HCT116 (cell line): ENCODE measurements around the gene OR2L8. TPM values are rescaled to one million over a fixed set of nuclear protein-coding genes. Genes with fewer than 3 reads are reported as not detected.
"Not testable (repeated sequence)": the region's sequence is repeated elsewhere in the genome, so short reads cannot be mapped to it uniquely, and the experiment has no call there.

Experiments
- ATAC-seq: fragments of 200-7000 bp; cut with Tn5 transposase; 2 replicates; pipeline ENCODE4 v1.9.1; 2020; ENCODE audit warnings: mild to moderate bottlenecking, moderate library complexity
- BruUV-seq: library from RNA; stranded (reverse); fragments of 400-500 nt; replicated peaks from 2 replicates; lab custom pipeline; 2021; lab: Mats Ljungman, UMichigan
- CTCF ChIA-PET: fragments of 300-600 bp; sonication (Branson Sonifier 250); formaldehyde crosslinking; loops from one replicate; lab custom pipeline; 2021; ENCODE audit warnings: antibody characterized with exemption; lab: Charles Lee
- POLR2A ChIA-PET: fragments of 300-600, 350-600 bp; sonication (Branson Sonifier 250); formaldehyde crosslinking; loops from one replicate; lab custom pipeline; 2021; ENCODE audit warnings: antibody characterized with exemption; lab: Charles Lee
- RAD21 ChIA-PET, 2 experiments: fragments of 300-600 bp; sonication (Branson Sonifier 250); formaldehyde crosslinking; loops; one replicate each; lab custom pipeline; 2023; ENCODE audit warnings: low total read pairs in 2 of 2; ENCODE audit not compliant: uncharacterized antibody in 2 of 2, unreplicated experiment in 2 of 2, low non-redundant PET in 1 of 2; lab: Charles Lee
- DNase-seq: peaks from one replicate; pipeline ENCODE4 v3.0.0-alpha.2; 2010; ENCODE audit warnings: low read depth, low spot score
- H2AFZ ChIP-seq: fragments of 200-600 bp; shearing (Covaris generic), sonication (generic); 2 replicates; pipeline ENCODE4 v1.6.1; 2017; ENCODE audit warnings: low read depth, mixed run types, mixed read lengths, antibody characterized with exemption, low read length; ENCODE audit not compliant: poor library complexity, severe bottlenecking
- H3K27ac ChIP-seq: 2 replicates; pipeline ENCODE4 v1.5.1; 2012; ENCODE audit warnings: low read depth, low read length
- H3K27me3 ChIP-seq: fragments of 200-600 bp; sonication (generic); 2 replicates; pipeline ENCODE4 v1.6.1; 2016; ENCODE audit warnings: mixed run types, low read length, mixed read lengths; ENCODE audit not compliant: insufficient read depth
- H3K36me3 ChIP-seq, 2 experiments: fragments of 200-500 bp in 1 of 2; fragments of 200-600 bp in 1 of 2; sonication (Bioruptor generic) in 1 of 2; sonication (generic) in 1 of 2; 2 replicates each; pipeline versions ENCODE4 v1.5.1 to v1.6.1; 2014 to 2016; ENCODE audit warnings: low read length in 2 of 2, inconsistent platforms in 1 of 2, mixed read lengths in 1 of 2, mixed run types in 1 of 2; ENCODE audit not compliant: insufficient read depth in 2 of 2, control insufficient read depth in 1 of 2
- H3K4me1 ChIP-seq, 2 experiments: fragments of 200-600 bp in 1 of 2; sonication (generic) in 1 of 2; 2 replicates each; pipeline versions ENCODE4 v1.5.1 to v1.6.1; 2012 to 2017; ENCODE audit warnings: low read length in 2 of 2, inconsistent platforms in 1 of 2, mild to moderate bottlenecking in 1 of 2, mixed read lengths in 1 of 2, mixed run types in 1 of 2, moderate library complexity in 1 of 2; ENCODE audit not compliant: insufficient read depth in 2 of 2, control insufficient read depth in 1 of 2
- H3K4me2 ChIP-seq: fragments of 200-600 bp; sonication (generic); 2 replicates; pipeline ENCODE4 v1.6.1; 2017; ENCODE audit warnings: mixed run types, low read length, mixed read lengths
- H3K4me3 ChIP-seq, 2 experiments: fragments of 200-600 bp in 1 of 2; sonication (generic) in 1 of 2; replicated peaks in 1 of 2; 2 replicates each; pipeline ENCODE4 v1.5.1; 2011 to 2016; ENCODE audit warnings: low read length in 2 of 2, control low read depth in 1 of 2, low read depth in 1 of 2, mild to moderate bottlenecking in 1 of 2, mixed read lengths in 1 of 2, mixed run types in 1 of 2
- H3K79me2 ChIP-seq: fragments of 200-600 bp; sonication (generic); 2 replicates; pipeline ENCODE4 v1.6.1; 2017; ENCODE audit warnings: mild to moderate bottlenecking, mixed run types, low read length, moderate library complexity, mixed read lengths; ENCODE audit not compliant: insufficient read depth
- H3K9ac ChIP-seq: fragments of 200-600 bp; sonication (generic); 2 replicates; pipeline ENCODE4 v1.6.1; 2016; ENCODE audit warnings: low read length, mixed read lengths
- H3K9me2 ChIP-seq: fragments of 200-600 bp; sonication (generic), shearing (Covaris generic); 2 replicates; pipeline ENCODE4 v1.6.1; 2017; ENCODE audit warnings: mixed run types, mild to moderate bottlenecking, moderate library complexity; ENCODE audit not compliant: insufficient read depth
- H3K9me3 ChIP-seq, 2 experiments: fragments of 200-500 bp in 1 of 2; fragments of 200-600 bp in 1 of 2; sonication (Bioruptor generic) in 1 of 2; sonication (generic) in 1 of 2; 2 replicates each; pipeline ENCODE4 v1.6.1; 2014 to 2017; ENCODE audit warnings: low read length in 2 of 2, mixed read lengths in 2 of 2, inconsistent platforms in 1 of 2, low read depth in 1 of 2, mild to moderate bottlenecking in 1 of 2, mixed run types in 1 of 2, moderate library complexity in 1 of 2; ENCODE audit not compliant: control insufficient read depth in 1 of 2, insufficient read depth in 1 of 2
- H4K20me1 ChIP-seq: fragments of 200-600 bp; sonication (generic), shearing (Covaris generic); 2 replicates; pipeline ENCODE4 v1.6.1; 2017; ENCODE audit warnings: mixed run types, mild to moderate bottlenecking, moderate library complexity; ENCODE audit not compliant: insufficient read depth
- ATF3 ChIP-seq: IDR thresholded peaks from 2 replicates; pipeline ENCODE4 v1.6.1; 2012
- CBX3 ChIP-seq: IDR thresholded peaks from 2 replicates; pipeline ENCODE4 v1.6.1; 2012; ENCODE audit warnings: low read depth
- CEBPB ChIP-seq: IDR thresholded peaks from 2 replicates; pipeline ENCODE4 v1.6.1; 2012; ENCODE audit warnings: low read depth
- EZH2 ChIP-seq: fragments of 200-600 bp; sonication (generic); IDR thresholded peaks from 2 replicates; pipeline ENCODE4 v1.6.1; 2017; ENCODE audit warnings: antibody characterized with exemption, mixed run types
- EZH2phosphoT487 ChIP-seq: fragments of 200-600 bp; IDR thresholded peaks from 2 replicates; pipeline ENCODE4 v1.6.1; 2018; ENCODE audit warnings: antibody characterized with exemption, borderline replicate concordance
- POLR2A ChIP-seq: IDR thresholded peaks from 2 replicates; pipeline ENCODE4 v1.7.0; 2011; ENCODE audit warnings: borderline replicate concordance; ENCODE audit not compliant: insufficient read depth, insufficient read length; ENCODE audit errors: extremely low read depth
- POLR2AphosphoS5 ChIP-seq: IDR thresholded peaks from 2 replicates; pipeline ENCODE4 v1.6.1; 2011; ENCODE audit warnings: mild to moderate bottlenecking, low read depth, low read length, moderate library complexity
- RAD21 ChIP-seq: IDR thresholded peaks from 2 replicates; pipeline ENCODE4 v1.6.1; 2012; ENCODE audit warnings: low read depth, mild to moderate bottlenecking
- SP1 ChIP-seq: IDR thresholded peaks from 2 replicates; pipeline ENCODE4 v1.6.1; 2012; ENCODE audit warnings: low read depth
- SRF ChIP-seq: IDR thresholded peaks from 2 replicates; pipeline ENCODE4 v1.6.1; 2012; ENCODE audit warnings: low read depth
- TCF7L2 ChIP-seq: IDR thresholded peaks from 2 replicates; pipeline ENCODE4 v1.7.0; 2011; ENCODE audit warnings: borderline replicate concordance, inconsistent platforms; ENCODE audit not compliant: insufficient read depth, insufficient read length; ENCODE audit errors: extremely low read depth
- YY1 ChIP-seq: IDR thresholded peaks from 2 replicates; pipeline ENCODE4 v1.6.1; 2011; ENCODE audit warnings: low read length, low read depth, moderate library complexity, mild to moderate bottlenecking; ENCODE audit not compliant: insufficient replicate concordance; ENCODE audit errors: extremely low read depth
- ZNF274 ChIP-seq: fragments of 200-500 bp; sonication (Bioruptor generic); IDR thresholded peaks from 2 replicates; pipeline ENCODE4 v1.6.1; 2014; ENCODE audit warnings: mild to moderate bottlenecking, low read depth, low read length, inconsistent platforms
- intact Hi-C: fragments of 100-400 bp; cut with micrococcal nuclease; formaldehyde crosslinking; loops from 2 replicates; pipeline ENCODE4 v1.10.0; 2022
- total RNA-seq: library from RNA; stranded (reverse); gene quantifications from one replicate; pipeline ENCODE4 v1.2.1, GENCODE V29; 2021; ENCODE audit not compliant: unreplicated experiment
- TF ChIP-seq, protein P1 (sequence below), 3 experiments: fragments of 200-600 bp in 1 of 3; sonication (generic) in 1 of 3; IDR thresholded peaks in 2 of 3; conservative IDR thresholded peaks in 1 of 3; 2 replicates each; pipeline ENCODE4 v1.5.1; 2012 to 2017; ENCODE audit warnings: low read depth in 2 of 3, low read length in 2 of 3, antibody characterized with exemption in 1 of 3, borderline replicate concordance in 1 of 3, control low read depth in 1 of 3, mild to moderate bottlenecking in 1 of 3, mixed read lengths in 1 of 3, mixed run types in 1 of 3, moderate library complexity in 1 of 3; ENCODE audit not compliant: insufficient read depth in 1 of 3

Gene OR2L8
- total RNA-seq, 1 experiment from 2014 or later: not detected

DNA sequence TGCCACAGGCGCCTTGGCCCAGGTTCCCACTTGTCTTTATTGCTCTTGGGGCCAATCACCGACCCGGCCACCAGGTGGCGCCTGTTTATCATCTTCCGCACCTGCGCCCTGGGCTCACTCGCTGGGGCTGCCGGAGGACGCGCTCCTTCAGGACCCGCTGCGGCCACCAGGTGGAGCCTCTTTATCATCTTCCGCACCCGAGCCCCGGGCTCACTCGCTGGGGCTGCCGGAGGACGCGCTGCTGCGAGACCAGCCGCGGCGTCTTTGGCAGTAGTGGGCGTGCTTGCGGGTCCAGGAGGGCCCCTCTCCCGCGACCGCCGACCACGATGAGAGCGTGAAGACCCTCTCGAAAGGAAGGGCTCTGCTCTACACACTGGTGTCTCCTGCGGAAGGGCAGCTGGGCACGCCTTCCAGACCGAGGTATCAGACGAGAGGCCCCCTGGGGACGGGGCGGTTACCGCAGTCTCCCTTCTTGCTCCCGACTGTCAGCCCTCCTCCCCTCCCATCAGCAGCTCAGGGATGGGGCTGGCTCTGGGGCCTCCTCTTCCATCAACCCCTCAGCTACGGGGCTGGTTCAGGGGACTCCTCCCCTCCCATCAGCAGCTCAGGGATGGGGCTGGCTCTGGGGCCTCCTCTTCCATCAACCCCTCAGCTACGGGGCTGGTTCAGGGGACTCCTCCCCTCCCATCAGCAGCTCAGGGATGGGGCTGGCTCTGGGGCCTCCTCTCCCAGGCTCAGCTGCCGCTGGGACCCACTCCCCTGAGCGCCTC, 11.5 kb upstream of the OR2L8 start:
- H3K79me2 ChIP-seq: not testable (repeated sequence)
- TF ChIP-seq, protein P1, sequence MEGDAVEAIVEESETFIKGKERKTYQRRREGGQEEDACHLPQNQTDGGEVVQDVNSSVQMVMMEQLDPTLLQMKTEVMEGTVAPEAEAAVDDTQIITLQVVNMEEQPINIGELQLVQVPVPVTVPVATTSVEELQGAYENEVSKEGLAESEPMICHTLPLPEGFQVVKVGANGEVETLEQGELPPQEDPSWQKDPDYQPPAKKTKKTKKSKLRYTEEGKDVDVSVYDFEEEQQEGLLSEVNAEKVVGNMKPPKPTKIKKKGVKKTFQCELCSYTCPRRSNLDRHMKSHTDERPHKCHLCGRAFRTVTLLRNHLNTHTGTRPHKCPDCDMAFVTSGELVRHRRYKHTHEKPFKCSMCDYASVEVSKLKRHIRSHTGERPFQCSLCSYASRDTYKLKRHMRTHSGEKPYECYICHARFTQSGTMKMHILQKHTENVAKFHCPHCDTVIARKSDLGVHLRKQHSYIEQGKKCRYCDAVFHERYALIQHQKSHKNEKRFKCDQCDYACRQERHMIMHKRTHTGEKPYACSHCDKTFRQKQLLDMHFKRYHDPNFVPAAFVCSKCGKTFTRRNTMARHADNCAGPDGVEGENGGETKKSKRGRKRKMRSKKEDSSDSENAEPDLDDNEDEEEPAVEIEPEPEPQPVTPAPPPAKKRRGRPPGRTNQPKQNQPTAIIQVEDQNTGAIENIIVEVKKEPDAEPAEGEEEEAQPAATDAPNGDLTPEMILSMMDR (IDR thresholded peaks at IDR 0.05 in 2 of 3, conservative IDR thresholded peaks at IDR 0.05 in 1 of 3; ENCODE audit: borderline replicate concordance in 1 of 3, insufficient read depth in 1 of 3, low read depth in 2 of 3, low read length in 2 of 3): peak; percentile 20 to 54 (median 45); a peak in 5 of 6 replicates
- TF ChIP-seq, all 23 proteins: peak for 1; not testable (repeated sequence) for 22
- H3K4me2 ChIP-seq, H3K36me3 ChIP-seq, H3K4me3 ChIP-seq, H3K9me2 ChIP-seq, RAD21 ChIA-PET, H4K20me1 ChIP-seq, CTCF ChIA-PET, H3K9me3 ChIP-seq, H3K27me3 ChIP-seq, H3K27ac ChIP-seq, intact Hi-C loops, H3K4me1 ChIP-seq, BruUV-seq, H2AFZ ChIP-seq, POLR2A ChIA-PET, H3K9ac ChIP-seq: not testable (repeated sequence)
- DNase-seq (peak; percentile 3), ATAC-seq (peak; percentile 81)

GRCh38 chr1:247942624-247943023, 6.0 kb upstream of the OR2L8 start:
- no peak overlapping the region for H2AFZ ChIP-seq
- ATAC-seq: no peak
- ChIA-PET POLR2A (no interaction called here), RAD21 (no interaction called here), CTCF (no interaction called here)
- no TSS peak for BruUV-seq
- no peaks in the 10 kb centered on the region for H4K20me1 ChIP-seq
- H3K4me3 ChIP-seq: no peak overlapping the region
- H3K9me2 ChIP-seq: no peaks in the 10 kb centered on the region
- H3K27me3 ChIP-seq: no peaks in the 10 kb centered on the region
- no peaks in the 10 kb centered on the region for H3K79me2 ChIP-seq
- no peak overlapping the region for H3K27ac ChIP-seq
- H3K9ac ChIP-seq: no peak overlapping the region
- no peaks in the 10 kb centered on the region; a peak in 2 of 4 replicates for H3K9me3 ChIP-seq
- no peak for DNase-seq
- intact Hi-C loops: no loop called here
- no peaks in the 10 kb centered on the region for H3K36me3 ChIP-seq
- H3K4me2 ChIP-seq: no peak overlapping the region
- no peaks in the 10 kb centered on the region for H3K4me1 ChIP-seq
- TF ChIP-seq EZH2 (no peak), ATF3 (no peak), TCF7L2 (no peak), SP1 (no peak), POLR2AphosphoS5 (no peak), CEBPB (no peak), YY1 (no peak), SRF (no peak), CBX3 (no peak), POLR2A (no peak), RAD21 (no peak), EZH2phosphoT487 (no peak), ZNF274 (no peak)
- TF ChIP-seq, protein P1 (IDR thresholded peaks at IDR 0.05 in 2 of 3, conservative IDR thresholded peaks at IDR 0.05 in 1 of 3; ENCODE audit: borderline replicate concordance in 1 of 3, insufficient read depth in 1 of 3, low read depth in 2 of 3, low read length in 2 of 3): no peak
